ENCODE data around the gene CYB561D2.
A peak's percentile ranks its signal among the peaks of the same experiment; 100 is the strongest.

CYB561D2 gene

DNA sequence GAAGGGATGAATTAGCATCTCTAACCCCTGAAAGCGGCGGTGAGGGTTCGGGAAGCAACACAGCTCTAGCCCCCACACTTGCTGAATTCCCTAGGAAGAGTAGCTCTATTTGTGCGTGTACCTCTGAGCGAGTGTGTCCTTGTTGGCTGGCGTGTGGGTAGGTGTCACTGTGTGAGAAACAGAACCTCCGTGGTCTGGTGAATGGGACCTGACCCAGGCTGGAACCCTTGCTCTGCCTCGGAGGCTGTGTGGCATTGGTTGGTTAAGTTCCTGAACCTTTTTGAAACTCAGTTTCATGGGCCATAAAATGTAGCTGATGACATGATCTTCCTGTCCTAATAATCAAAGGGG, 9.1 kb downstream of the CYB561D2 start:
- TF ChIP-seq TAF1 (IDR thresholded peaks at IDR 0.05; ENCODE audit: low read depth), result no peak
- TF ChIP-seq MAX (IDR thresholded peaks at IDR 0.05), result no peak
- TF ChIP-seq YY1 (IDR thresholded peaks at IDR 0.05; ENCODE audit: low read depth), result no peak
- TF ChIP-seq NFIC (IDR thresholded peaks at IDR 0.05), result no peak
- no peak for TF ChIP-seq RAD21 (IDR thresholded peaks at IDR 0.05; ENCODE audit: low read depth)
- no peak for TF ChIP-seq ZBTB7A (IDR thresholded peaks at IDR 0.05; ENCODE audit: low read depth)
- TF ChIP-seq FOXM1 (IDR thresholded peaks at IDR 0.05; ENCODE audit: borderline replicate concordance, low read depth), result no peak
- TF ChIP-seq EGR1 (IDR thresholded peaks at IDR 0.05), result no peak
- TF ChIP-seq REST (IDR thresholded peaks at IDR 0.05; ENCODE audit: low read depth), result no peak
- TF ChIP-seq TEAD4 (IDR thresholded peaks at IDR 0.05), result no peak
- TF ChIP-seq TCF12 (IDR thresholded peaks at IDR 0.05; ENCODE audit: low read depth), result no peak; the same call in 1 of the 2 replicates
- TF ChIP-seq CREB1 (IDR thresholded peaks at IDR 0.05; ENCODE audit: low read depth), result no peak
- TF ChIP-seq CEBPB (IDR thresholded peaks at IDR 0.05), result no peak
- no peak for TF ChIP-seq EP300 (IDR thresholded peaks at IDR 0.05; ENCODE audit: borderline replicate concordance)
- no peak for TF ChIP-seq USF1 (IDR thresholded peaks at IDR 0.05)

GRCh38 chr3:50364573-50365079, 14.0 kb downstream of the CYB561D2 start:
- TF ChIP-seq EGR1 (IDR thresholded peaks at IDR 0.05) (no peak), YY1 (IDR thresholded peaks at IDR 0.05; ENCODE audit: low read depth) (no peak), TCF12 (IDR thresholded peaks at IDR 0.05; ENCODE audit: low read depth) (no peak), RAD21 (IDR thresholded peaks at IDR 0.05; ENCODE audit: low read depth) (no peak), CEBPB (IDR thresholded peaks at IDR 0.05) (no peak), EP300 (IDR thresholded peaks at IDR 0.05; ENCODE audit: borderline replicate concordance) (no peak), REST (IDR thresholded peaks at IDR 0.05; ENCODE audit: low read depth) (no peak), FOXM1 (IDR thresholded peaks at IDR 0.05; ENCODE audit: borderline replicate concordance, low read depth) (no peak), TAF1 (IDR thresholded peaks at IDR 0.05; ENCODE audit: low read depth) (no peak), NFIC (IDR thresholded peaks at IDR 0.05) (no peak), TEAD4 (IDR thresholded peaks at IDR 0.05) (no peak)

DNA sequence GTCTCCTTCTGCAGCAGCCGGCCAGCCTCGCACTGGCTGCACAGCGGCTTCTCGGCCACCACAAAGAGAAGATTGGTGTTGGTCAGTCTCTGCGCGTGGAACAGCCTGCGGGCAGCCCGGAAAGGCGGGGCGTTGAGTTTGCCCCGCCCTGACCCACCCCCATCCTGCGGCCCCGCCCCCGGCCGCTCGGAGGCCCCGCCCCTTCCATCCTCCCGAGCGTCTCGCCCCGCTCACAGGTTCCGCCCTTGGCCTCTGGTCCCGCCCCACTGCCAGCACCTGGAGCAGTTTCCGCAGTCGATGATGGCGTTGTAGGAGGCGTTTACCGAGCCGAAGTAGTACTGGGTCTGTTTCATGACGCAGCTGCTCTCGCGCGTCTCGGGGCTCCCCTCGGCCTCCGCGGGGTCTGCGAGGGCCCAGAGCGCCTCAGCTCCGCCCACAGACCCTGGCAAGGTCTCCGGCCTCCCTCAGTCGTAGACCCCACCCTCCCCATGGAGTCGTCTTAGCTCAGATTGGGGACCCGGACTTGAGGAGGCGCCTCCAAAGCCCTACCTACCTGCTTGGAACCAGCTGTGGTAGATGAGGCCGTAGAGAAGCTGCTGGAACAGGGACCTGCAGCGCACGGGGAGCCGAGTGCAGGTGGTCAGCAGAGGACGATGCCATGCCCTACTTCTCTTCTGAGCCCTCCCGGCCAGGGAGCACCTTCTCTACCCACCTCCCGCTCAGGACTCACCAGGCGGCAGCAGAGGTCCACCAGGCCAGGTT, 14.6 kb downstream of the CYB561D2 start:
- peak; percentile 55; the same call in 1 of the 2 replicates for TF ChIP-seq MAX (IDR thresholded peaks at IDR 0.05)
- 0 out of 2 replicates have a peak, but pooled peaks have one; percentile 3 for TF ChIP-seq CREB1 (IDR thresholded peaks at IDR 0.05; ENCODE audit: low read depth)
- no peak for TF ChIP-seq TEAD4 (IDR thresholded peaks at IDR 0.05)
- no peak for TF ChIP-seq USF1 (IDR thresholded peaks at IDR 0.05)
- no peak for TF ChIP-seq EP300 (IDR thresholded peaks at IDR 0.05; ENCODE audit: borderline replicate concordance)
- TF ChIP-seq RAD21 (IDR thresholded peaks at IDR 0.05; ENCODE audit: low read depth), result peak; percentile 28; the same call in 1 of the 2 replicates
- no peak for TF ChIP-seq EGR1 (IDR thresholded peaks at IDR 0.05)

DNA sequence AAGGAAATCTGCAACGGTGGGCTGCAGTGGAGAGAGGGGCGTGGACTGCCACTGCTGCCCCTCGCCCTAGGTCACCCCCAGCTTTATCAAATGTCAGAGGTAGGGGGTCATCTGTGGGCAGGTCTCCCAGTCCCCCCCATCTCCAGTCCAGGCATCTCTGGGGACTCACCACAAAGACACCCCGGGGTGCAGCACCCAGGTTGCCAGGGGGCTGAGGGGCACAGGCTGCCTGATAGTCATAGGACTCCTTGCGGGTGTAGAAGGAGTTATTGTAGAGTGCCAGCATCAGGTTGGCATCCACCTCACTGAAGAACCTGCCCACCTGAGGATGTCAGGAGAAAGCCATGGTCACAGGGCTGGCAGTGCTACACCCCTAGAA, 15.2 kb downstream of the CYB561D2 start:
- TF ChIP-seq ZBTB7A (IDR thresholded peaks at IDR 0.05; ENCODE audit: low read depth) (no peak), RAD21 (IDR thresholded peaks at IDR 0.05; ENCODE audit: low read depth) (no peak), TAF1 (IDR thresholded peaks at IDR 0.05; ENCODE audit: low read depth) (no peak), USF1 (IDR thresholded peaks at IDR 0.05) (no peak), EGR1 (IDR thresholded peaks at IDR 0.05) (no peak), TCF12 (IDR thresholded peaks at IDR 0.05; ENCODE audit: low read depth) (no peak), REST (IDR thresholded peaks at IDR 0.05; ENCODE audit: low read depth) (no peak), MAX (IDR thresholded peaks at IDR 0.05) (no peak), TEAD4 (IDR thresholded peaks at IDR 0.05) (no peak), EP300 (IDR thresholded peaks at IDR 0.05; ENCODE audit: borderline replicate concordance) (no peak), NFIC (IDR thresholded peaks at IDR 0.05) (no peak), CEBPB (IDR thresholded peaks at IDR 0.05) (no peak), FOXM1 (IDR thresholded peaks at IDR 0.05; ENCODE audit: borderline replicate concordance, low read depth) (no peak), CREB1 (IDR thresholded peaks at IDR 0.05; ENCODE audit: low read depth) (no peak), YY1 (IDR thresholded peaks at IDR 0.05; ENCODE audit: low read depth) (no peak)

All from Ishikawa (cell line).